GM12864 (cell line): ENCODE results near the gene KCNJ12.
"Not testable (repeated sequence)": the region's sequence is repeated elsewhere in the genome, so short reads cannot be mapped to it uniquely, and the experiment has no call there.

Experiments used
- DNase-seq: peaks from one replicate; pipeline ENCODE4 v3.0.0-alpha.2; 2011; ENCODE audit warnings: low read depth
- H3K4me3 ChIP-seq: 2 replicates; pipeline ENCODE4 v1.5.1; 2011; ENCODE audit warnings: mild to moderate bottlenecking, low read depth, low read length, control low read depth
- TF ChIP-seq, protein P1 (sequence below): IDR thresholded peaks from 2 replicates; pipeline ENCODE4 v1.5.1; 2011; ENCODE audit warnings: low read depth, mild to moderate bottlenecking, moderate library complexity, low read length, control low read depth, inconsistent platforms; ENCODE audit errors: missing control alignments

Gene KCNJ12

DNA sequence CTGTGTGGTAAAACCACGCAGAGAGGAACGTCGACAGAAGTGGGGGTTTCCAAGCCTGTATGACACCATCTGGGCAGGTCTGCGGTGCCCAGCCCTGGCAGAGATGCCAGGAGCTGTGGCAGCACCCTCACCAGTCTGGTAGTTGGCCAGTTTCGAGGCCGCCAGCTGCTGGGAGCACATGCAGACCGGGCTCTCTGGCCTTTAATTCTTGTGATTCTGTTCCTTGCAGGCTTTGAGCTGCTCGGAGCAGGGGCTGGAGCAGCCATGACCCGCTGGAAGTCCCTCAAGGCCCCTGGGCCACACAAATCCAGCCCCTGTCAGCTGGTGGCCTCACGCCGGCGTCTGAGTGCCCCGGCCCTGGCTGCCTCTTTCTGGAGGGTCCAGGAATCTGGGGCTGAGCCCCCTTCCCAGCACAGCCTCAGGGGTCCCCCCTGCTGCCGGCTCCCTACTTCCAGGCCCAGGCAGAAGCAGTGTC is 36.1 kb downstream of the KCNJ12 start:
- H3K4me3 ChIP-seq, DNase-seq: not testable (repeated sequence)

DNA sequence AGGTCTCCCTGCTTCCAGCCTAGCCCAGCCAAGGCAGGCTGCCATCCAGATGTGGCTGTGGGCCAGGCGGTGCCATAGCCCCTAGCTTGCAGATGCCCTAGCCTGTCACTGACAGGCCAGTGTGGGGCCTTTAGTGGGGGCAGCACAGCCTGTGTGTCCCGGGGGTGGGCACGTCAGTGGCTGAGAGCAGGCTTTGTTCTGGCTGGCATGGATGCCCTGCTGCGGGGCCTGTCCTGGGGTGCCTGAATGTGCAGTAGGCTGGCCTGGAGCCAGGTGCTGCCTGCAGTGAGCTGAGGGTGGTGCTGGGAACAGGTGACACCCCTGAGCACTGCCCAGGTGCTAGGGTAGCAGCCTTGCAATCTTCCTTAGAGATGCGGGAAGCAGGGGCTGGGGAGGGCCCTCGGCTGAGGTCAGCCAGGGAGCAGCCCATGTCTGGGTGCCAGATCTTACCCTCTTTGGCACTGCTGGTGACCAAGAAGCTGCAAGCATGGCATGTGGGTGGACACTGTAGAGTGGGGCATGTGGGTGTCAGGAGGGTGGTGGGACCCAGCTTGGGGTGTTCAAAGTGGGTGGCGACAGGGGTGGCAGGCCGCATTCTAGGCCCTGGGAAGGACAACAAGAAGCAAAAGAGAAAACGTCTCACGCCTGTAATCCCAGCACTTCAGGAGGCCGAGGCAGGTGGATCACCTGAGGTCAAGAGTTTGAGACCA is 37.6 kb downstream of the KCNJ12 start:
- H3K4me3 ChIP-seq, DNase-seq: not testable (repeated sequence)

DNA sequence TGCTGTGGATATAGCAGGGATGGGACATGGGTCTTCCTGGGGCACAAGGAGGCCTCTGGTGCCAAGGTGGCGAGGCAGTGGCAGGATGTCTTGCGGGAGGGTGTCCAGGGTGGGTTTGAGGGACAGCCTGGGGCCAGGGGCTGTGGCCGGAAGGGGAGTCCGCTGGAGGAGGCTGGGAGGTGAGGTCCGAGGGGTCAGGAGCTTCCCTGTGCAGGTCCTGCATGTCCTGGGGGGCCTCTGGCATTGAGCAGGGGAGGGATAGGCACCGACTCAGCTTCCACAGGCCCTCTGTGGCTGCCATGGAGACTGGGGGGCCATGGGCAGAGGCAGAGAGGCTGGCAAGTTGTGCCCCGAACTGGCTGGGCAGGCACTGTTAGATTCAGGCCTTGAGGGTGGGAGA is 38.5 kb downstream of the KCNJ12 start:
- not testable (repeated sequence) for DNase-seq, H3K4me3 ChIP-seq

DNA sequence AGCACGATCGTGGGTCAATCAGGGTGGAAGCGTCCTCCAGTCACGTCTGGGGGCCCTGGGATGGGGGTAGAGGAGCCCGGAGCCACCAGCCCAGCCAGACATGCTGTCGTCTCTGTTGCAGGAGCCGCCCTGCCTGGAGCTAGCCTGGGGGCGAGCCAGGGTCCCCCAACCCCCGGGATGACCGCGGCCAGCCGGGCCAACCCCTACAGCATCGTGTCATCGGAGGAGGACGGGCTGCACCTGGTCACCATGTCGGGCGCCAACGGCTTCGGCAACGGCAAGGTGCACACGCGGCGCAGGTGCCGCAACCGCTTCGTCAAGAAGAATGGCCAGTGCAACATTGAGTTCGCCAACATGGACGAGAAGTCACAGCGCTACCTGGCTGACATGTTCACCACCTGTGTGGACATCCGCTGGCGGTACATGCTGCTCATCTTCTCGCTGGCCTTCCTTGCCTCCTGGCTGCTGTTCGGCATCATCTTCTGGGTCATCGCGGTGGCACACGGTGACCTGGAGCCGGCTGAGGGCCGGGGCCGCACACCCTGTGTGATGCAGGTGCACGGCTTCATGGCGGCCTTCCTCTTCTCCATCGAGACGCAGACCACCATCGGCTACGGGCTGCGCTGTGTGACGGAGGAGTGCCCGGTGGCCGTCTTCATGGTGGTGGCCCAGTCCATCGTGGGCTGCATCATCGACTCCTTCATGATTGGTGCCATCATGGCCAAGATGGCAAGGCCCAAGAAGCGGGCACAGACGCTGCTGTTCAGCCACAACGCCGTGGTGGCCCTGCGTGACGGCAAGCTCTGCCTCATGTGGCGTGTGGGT is 39.2 kb downstream of the KCNJ12 start:
- not testable (repeated sequence) for DNase-seq, H3K4me3 ChIP-seq

DNA sequence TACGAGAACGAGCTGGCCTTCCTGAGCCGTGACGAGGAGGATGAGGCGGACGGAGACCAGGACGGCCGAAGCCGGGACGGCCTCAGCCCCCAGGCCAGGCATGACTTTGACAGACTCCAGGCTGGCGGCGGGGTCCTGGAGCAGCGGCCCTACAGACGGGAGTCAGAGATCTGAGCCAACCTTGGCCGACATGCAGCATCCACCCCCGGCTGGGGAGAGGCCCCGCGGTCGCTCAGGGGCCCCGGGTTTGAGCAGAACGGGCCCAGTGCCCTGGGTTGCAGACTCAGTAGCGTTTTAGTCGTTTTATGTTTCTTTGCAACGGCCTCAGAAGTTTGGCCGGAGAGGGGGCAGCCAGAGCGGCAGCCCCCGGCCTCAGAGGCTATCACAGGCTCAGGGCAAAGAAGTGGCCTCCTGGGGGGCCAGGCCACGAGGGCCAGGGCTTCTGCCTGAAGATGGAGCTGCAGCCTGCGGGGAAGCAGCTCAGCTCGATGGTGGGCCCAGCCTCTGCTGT is 40.4 kb downstream of the KCNJ12 start:
- not testable (repeated sequence) for H3K4me3 ChIP-seq, DNase-seq

DNA sequence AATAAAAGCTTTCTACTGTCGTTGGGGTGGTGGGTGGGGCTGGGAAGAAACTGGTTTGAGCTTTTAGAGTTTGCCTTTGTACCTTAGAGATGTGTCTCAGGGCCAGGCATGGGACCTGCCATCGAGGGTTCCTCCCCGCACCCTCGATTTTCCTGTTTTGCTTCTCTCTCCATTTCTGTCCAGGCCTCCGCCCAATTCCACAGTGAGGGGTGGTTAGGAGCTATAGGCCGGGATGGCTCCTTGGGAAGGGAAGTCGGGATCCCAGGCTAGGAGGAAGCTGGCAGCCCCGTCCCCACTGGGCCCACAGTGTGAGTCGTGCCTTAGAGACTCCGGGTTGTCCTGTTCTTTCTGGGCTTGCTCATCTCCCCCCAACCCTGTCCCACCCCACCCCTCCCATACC is 41.2 kb downstream of the KCNJ12 start:
- not testable (repeated sequence) for DNase-seq, H3K4me3 ChIP-seq

DNA sequence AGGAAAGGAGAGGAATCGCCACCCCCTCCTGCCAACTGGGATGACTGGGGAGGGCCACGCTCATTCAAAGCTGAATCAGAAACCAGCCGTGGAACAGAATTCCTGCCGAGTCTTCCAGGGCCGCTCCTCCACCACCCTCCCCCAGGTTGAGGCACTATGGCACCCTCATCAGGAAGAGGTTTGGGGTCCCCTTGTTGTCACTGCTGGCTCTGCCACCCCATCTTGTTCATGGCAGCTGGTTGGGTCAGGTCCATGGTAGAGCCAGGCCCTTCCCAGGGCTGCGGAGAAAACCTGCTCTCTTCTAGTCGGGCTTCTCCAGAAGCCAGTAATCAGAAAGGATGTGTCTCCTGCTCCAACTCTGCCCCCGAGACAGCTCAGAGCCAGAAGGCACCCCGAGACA is 41.8 kb downstream of the KCNJ12 start:
- no peak for DNase-seq
- H3K4me3 ChIP-seq, result no peak overlapping the region
- TF ChIP-seq, protein P1, sequence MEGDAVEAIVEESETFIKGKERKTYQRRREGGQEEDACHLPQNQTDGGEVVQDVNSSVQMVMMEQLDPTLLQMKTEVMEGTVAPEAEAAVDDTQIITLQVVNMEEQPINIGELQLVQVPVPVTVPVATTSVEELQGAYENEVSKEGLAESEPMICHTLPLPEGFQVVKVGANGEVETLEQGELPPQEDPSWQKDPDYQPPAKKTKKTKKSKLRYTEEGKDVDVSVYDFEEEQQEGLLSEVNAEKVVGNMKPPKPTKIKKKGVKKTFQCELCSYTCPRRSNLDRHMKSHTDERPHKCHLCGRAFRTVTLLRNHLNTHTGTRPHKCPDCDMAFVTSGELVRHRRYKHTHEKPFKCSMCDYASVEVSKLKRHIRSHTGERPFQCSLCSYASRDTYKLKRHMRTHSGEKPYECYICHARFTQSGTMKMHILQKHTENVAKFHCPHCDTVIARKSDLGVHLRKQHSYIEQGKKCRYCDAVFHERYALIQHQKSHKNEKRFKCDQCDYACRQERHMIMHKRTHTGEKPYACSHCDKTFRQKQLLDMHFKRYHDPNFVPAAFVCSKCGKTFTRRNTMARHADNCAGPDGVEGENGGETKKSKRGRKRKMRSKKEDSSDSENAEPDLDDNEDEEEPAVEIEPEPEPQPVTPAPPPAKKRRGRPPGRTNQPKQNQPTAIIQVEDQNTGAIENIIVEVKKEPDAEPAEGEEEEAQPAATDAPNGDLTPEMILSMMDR, result no peak

DNA sequence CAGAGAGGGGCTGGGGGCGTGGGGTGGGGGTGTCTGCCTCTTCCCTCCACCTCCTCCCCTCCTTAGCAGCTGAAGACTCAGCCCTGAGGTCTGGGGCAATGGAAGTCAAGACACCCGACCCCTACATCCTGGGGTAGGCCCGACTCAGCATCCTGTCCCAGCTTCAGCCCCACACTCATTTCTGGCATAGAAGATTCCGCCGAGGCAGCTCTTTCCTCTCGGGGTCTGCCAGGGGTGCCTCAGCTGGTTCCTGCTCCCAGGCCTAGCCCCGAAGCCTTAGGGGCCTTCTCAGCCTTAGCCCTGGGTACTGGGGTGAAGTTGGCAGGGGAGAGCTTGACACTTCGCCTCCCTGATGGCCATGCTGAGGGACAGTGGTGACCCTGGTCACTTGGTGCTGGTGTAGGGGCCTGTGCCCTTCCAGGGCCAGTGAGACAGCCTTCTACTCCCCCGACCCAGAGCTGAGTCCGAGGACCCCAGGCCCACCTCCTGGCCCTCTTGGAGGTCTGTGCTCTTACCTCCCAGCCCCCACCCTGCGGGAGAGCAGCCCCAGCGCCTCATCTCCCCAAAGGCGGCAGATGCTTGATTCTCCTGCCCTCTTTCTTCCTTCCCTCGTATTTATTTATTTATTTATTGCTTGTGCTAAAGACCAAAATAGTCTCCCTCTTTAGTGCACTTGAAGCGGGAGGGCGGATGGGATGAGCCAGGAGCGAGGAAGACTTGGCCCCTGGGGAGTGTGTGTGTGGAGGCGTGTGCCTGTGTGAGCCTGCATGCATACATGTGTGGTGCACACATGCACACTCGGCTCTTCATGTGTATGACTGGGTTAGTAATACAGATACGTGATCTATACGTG is 42.5 kb downstream of the KCNJ12 start:
- no peak overlapping the region for H3K4me3 ChIP-seq
- TF ChIP-seq, protein P1, result no peak
- no peak for DNase-seq

DNA sequence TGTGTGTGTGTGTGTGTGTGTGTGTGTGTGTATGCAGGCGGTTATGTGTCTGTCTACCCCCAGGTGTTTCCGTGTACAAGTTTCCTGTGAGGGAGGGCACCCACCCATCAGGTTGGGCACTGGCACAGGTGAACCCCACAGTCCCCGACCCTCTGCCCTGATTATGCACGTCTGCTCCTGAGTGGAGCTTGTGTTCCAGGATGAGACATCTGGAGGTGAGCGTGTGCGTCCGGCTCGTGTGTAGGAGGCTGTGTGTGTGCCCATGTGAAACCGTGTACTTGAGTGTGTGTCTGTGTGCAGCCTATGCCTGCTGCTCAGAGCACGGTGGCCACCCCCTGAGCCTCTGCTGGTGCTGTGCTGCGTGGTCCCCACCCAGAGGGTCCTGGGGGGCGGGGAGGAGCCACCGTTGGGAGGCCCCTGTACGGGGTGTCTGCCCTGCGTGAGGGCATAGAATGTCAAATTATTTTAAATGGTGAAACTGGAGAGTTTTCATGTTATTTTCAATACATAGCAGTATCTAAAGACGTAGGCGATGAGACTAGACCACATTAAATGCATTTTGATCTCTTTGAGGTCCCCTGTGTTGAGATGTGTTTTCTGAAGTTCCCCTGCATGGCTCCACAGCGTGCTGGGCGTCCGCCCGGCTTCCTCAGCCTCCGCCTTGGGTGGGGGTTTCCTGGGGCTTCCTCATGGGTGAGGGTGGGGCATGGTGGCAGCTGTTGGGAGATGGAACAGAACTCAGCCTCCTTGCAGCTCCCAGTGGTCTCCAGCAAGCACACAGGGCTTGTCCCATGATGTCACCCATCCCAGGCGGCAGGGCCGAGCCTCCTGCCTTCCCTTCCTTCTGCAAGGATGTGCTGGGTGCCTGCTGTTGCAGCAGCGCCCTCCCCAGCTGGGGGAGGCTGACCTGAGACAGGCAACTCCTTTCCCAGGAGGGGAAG is 43.4 kb downstream of the KCNJ12 start:
- no peak overlapping the region for H3K4me3 ChIP-seq
- DNase-seq, result no peak
- TF ChIP-seq, protein P1, result no peak

DNA sequence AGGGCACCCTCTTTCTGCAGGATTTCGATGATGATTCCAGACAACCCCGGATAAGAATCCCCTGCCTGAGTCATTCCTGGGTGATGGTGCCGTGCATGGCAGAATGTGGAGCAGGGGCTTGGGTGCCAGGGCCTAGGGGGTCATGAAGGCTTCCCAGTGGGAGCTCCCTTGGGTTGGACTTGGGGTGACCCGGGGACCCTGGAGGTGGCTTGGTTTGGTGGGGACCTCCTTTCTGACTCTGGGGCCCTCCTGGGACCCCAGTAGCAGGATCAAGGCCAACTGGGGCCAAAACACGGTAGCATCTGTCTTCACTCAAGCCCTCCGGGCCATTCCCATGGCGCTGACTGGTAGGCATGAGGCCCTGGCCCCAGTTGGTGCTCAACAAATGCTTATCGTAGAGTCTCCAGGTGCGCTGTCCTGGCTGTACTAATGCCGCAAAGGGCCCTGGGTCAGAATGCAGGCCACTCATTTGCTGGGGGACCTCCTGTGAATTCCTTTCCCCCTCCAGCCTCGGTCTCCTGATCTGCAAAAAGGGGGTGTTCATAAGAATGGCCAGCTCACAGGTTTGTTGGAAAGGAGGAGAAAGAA is 44.4 kb downstream of the KCNJ12 start:
- H3K4me3 ChIP-seq, DNase-seq: not testable (repeated sequence)

DNA sequence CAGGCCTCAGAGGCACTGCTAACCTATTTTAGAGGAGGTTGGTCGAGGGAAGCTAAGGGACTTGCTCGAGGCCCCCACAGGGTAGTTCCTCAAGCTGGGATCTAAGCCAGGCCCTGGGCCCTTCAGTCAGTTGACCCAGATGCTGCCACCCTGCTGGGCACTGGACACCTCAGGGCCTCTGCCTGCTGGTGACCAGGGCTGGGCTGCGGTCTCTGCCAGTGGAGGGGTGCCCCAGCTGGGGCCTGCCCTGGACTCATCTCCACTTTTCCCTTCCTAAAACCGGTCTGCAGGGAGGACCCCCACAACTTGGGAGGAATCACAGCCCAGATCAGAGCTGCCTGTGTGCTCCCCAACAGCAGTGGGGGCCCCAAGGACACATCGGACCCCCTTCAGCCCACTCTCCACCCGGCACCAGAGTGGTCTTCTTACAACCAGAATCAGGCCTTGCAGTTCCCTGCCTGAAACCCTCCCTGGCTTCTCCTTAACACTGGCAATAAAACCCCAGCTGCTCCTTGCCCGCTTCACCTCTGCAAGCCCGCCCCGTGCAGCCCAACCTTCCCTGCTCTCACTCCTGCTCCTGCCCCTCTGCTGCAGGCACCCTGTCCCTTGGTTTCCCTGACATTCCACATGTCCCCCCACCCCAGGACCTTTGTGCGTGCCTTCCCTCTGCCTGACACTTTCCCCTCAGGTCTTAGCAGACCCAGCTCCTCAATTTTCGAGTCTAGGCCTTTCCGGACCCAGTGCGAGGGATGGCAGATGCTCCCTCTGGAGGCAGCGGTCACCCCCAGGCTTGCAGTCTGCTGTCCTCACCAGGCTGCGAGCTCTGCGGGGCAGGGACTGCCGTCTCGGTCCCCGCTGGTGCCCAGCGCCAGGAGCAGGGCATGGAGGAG is 45.5 kb downstream of the KCNJ12 start:
- not testable (repeated sequence) for H3K4me3 ChIP-seq, DNase-seq

DNA sequence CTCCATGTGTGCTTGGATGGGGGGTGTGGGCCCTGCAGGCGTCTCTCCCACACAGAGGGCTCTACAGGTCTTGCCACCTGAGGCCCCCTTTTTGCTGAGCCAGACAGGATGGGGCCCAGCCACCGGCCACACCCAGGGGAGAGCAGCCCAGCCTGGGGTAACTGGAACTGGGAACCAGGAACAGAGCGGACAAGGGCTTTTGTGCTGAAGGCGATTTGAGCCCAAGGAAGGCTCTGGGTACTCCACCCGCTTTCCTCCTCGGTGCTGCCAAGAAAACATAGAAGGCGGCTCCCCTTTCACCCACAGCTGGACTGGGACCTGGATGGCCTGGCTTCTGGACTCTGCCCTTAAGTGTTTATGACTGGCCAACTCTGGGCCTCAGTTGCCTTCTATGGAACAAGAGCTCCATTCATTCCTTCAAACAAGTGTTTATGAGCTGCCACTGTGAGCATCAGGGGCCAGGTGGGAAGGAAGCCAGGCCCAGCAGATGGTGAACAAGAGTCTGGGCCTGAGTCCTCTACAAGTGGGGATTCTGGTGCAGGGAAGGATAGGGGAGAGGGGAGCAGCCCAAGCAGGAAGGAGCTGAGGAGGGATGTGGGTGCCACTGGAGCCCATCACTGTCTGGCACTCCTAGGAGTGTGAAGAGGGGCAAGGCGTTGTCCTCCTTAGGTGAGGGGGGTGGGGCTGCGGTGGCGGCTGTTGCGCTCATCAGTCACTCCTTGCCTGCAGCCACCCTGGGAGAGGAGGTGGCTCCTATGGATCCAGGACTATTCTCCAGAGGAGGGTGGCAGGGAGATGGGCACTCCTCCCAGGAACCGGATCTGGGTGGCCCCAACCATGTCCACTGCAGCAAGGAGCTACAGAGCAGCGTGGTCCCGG is 46.4 kb downstream of the KCNJ12 start:
- DNase-seq, H3K4me3 ChIP-seq: not testable (repeated sequence)
